HFFc6 (cell line): ENCODE data around the gene BCAS3. TPM values are rescaled to one million over a fixed set of nuclear protein-coding genes. Genes with fewer than 3 reads are reported as not detected.

Experiments used
- DNase-seq: peaks from one replicate; pipeline ENCODE4 v3.0.0-alpha.2; 2018
- H3K27ac Mint-ChIP-seq: 2 replicates; pipeline ENCODE4 v1.8.0; 2020; ENCODE audit warnings: mild to moderate bottlenecking, mixed read lengths
- H3K27me3 Mint-ChIP-seq: 2 replicates; pipeline ENCODE4 v1.8.0; 2021; ENCODE audit warnings: mild to moderate bottlenecking, moderate library complexity, mixed read lengths; ENCODE audit not compliant: insufficient read depth
- H3K36me3 Mint-ChIP-seq: 2 replicates; pipeline ENCODE4 v1.8.0; 2021; ENCODE audit warnings: low read depth, mixed read lengths
- H3K4me1 Mint-ChIP-seq: 2 replicates; pipeline ENCODE4 v1.8.0; 2020; ENCODE audit warnings: low read depth, mixed read lengths
- H3K4me3 Mint-ChIP-seq: 2 replicates; pipeline ENCODE4 v1.8.0; 2020; ENCODE audit warnings: mild to moderate bottlenecking, moderate library complexity, mixed read lengths
- H3K9me3 Mint-ChIP-seq: 2 replicates; pipeline ENCODE4 v1.8.0; 2020; ENCODE audit warnings: mild to moderate bottlenecking, mixed read lengths
- long read RNA-seq: library from polyadenylated mRNA; unstranded; transcript quantifications from one replicate; pipeline ENCODE4 v2.0.0, GENCODE V29; 2019
- total RNA-seq, 6 experiments: library from RNA; stranded (reverse); fragmentation: NEBNext Ultra II Directional; extraction: Animal tissue kit (Norgen Biotek cat#: 25700); gene quantifications; 2 replicates in 1 of 6; 3 replicates in 5 of 6; pipeline ENCODE4 v1.2.3, GENCODE V29; 2021
- TF ChIP-seq, protein P1 (sequence below): fragments of 200-600 bp; sonication (generic); IDR thresholded peaks from 2 replicates; pipeline ENCODE4 v1.5.0; 2021; ENCODE audit warnings: antibody characterized with exemption, mild to moderate bottlenecking

Gene BCAS3
- 10 to 100 TPM in 5 of 6 experiments, 1 to 10 TPM in 1; 9.8 to 13.8 (median 12.0) TPM for total RNA-seq
- long read RNA-seq, partial matches to known transcripts = 5 of 6 reads
- long read RNA-seq, other reads (novel, unspliced or antisense) = 1 of 6 reads

- Mint-ChIP-seq H3K27me3 (peaks cover 4% of the 10 kb centered on the region; the same call in 1 of the 2 replicates), H3K27ac (peak within 1 kb of the TSS; percentile 87), H3K4me1 (peaks cover 26% of the 10 kb centered on the region), H3K9me3 (no peaks in the 10 kb centered on the region), H3K36me3 (peaks cover 5% of the 10 kb centered on the region; the same call in 1 of the 2 replicates), H3K4me3 (peak within 1 kb of the TSS; percentile 98)
- peak; percentile 99 for DNase-seq
- TF ChIP-seq, protein P1, sequence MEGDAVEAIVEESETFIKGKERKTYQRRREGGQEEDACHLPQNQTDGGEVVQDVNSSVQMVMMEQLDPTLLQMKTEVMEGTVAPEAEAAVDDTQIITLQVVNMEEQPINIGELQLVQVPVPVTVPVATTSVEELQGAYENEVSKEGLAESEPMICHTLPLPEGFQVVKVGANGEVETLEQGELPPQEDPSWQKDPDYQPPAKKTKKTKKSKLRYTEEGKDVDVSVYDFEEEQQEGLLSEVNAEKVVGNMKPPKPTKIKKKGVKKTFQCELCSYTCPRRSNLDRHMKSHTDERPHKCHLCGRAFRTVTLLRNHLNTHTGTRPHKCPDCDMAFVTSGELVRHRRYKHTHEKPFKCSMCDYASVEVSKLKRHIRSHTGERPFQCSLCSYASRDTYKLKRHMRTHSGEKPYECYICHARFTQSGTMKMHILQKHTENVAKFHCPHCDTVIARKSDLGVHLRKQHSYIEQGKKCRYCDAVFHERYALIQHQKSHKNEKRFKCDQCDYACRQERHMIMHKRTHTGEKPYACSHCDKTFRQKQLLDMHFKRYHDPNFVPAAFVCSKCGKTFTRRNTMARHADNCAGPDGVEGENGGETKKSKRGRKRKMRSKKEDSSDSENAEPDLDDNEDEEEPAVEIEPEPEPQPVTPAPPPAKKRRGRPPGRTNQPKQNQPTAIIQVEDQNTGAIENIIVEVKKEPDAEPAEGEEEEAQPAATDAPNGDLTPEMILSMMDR = no peak
Measured at GRCh38 chr17:60677308-60678117, at the start of gene BCAS3. TSS of gene BCAS3 (plus strand) at chr17:60677851.

DNA sequence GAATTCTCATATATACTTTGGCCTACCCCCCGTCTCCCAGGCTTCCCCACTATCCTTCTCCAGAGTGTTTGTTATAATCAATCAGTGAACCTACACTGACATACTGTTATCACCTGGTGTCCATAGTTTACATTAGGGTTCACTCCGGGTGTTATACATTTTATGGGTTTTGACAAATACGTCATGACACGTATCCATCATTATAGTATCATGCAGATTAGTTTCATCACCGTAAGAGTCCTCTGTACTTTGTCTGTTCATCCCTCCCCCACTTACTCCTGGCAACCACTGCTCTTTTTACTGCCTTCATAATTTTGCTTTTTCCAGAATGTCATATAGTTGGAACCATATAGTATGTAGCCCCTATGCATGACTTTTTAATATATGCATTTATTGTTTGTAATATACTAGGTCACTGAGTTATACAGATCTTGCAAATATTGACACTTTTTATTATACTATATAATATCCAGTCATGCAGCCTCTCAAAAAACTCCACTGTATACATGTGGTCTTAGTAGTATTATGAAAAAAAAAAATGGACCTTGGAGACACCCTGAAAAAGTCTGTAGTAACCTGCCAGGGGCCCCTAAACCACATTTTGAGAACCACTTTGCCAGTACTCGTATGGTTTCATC is 49.3 kb upstream of the BCAS3 start:
- no peak for DNase-seq
- H3K9me3 Mint-ChIP-seq = no peaks in the 10 kb centered on the region
- H3K4me1 Mint-ChIP-seq = peaks cover 11% of the 10 kb centered on the region
- no peak overlapping the region for H3K4me3 Mint-ChIP-seq
- H3K27me3 Mint-ChIP-seq = no peaks in the 10 kb centered on the region; the same call in 1 of the 2 replicates
- no peak overlapping the region for H3K27ac Mint-ChIP-seq
- TF ChIP-seq, protein P1 = no peak
- H3K36me3 Mint-ChIP-seq = peaks cover 11% of the 10 kb centered on the region

GRCh38 chr17:60629120-60629519 is 48.5 kb upstream of the BCAS3 start:
- Mint-ChIP-seq H3K9me3 (no peaks in the 10 kb centered on the region), H3K4me3 (no peak overlapping the region), H3K36me3 (peaks cover 11% of the 10 kb centered on the region), H3K27me3 (no peaks in the 10 kb centered on the region; the same call in 1 of the 2 replicates), H3K27ac (no peak overlapping the region), H3K4me1 (peaks cover 5% of the 10 kb centered on the region)
- no peak for DNase-seq
- TF ChIP-seq, protein P1 = no peak

DNA sequence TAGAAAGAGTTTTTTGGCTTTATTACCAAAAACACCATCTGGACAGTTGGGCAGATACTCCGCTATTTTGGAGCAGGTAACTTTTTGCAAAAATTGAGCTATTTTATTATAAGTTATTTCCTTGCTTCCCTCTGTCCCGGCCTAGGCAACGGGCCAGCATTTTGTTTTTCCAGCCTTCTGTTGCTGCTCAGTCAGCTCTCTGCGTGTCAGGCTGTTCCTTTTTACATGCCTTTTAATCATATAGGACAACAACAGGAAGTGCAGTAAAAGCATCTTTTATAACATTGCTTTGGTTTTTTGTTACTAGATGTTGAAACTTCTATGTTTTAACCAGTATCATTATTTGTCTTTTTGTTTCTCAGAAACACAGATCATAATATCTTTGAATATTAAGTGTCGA is 47.3 kb upstream of the BCAS3 start:
- no peak for DNase-seq
- Mint-ChIP-seq H3K27me3 (no peaks in the 10 kb centered on the region; the same call in 1 of the 2 replicates), H3K4me1 (peaks cover 5% of the 10 kb centered on the region)

GRCh38 chr17:60631119-60631518 is 46.5 kb upstream of the BCAS3 start:
- Mint-ChIP-seq H3K4me3 (no peak overlapping the region), H3K9me3 (no peaks in the 10 kb centered on the region)
- no peak for DNase-seq

More for the DNA sequence above, 47.3 kb upstream of the BCAS3 start:
- no peak overlapping the region for H3K27ac Mint-ChIP-seq
- TF ChIP-seq, protein P1 = no peak
- peaks cover 11% of the 10 kb centered on the region for H3K36me3 Mint-ChIP-seq
- H3K4me3 Mint-ChIP-seq = no peak overlapping the region
- no peaks in the 10 kb centered on the region for H3K9me3 Mint-ChIP-seq

More at GRCh38 chr17:60631119-60631518, 46.5 kb upstream of the BCAS3 start:
- H3K36me3 Mint-ChIP-seq = peaks cover 14% of the 10 kb centered on the region
- peaks cover 5% of the 10 kb centered on the region for H3K4me1 Mint-ChIP-seq
- TF ChIP-seq, protein P1 = no peak
- H3K27me3 Mint-ChIP-seq = no peaks in the 10 kb centered on the region; the same call in 1 of the 2 replicates
- H3K27ac Mint-ChIP-seq = no peak overlapping the region
